ENCODE measurements around the gene HNRNPAB. TPM values are rescaled to one million over a fixed set of nuclear protein-coding genes. Genes with fewer than 3 reads are reported as not detected.

Gene HNRNPAB
- total RNA-seq, 1 experiment from 2014 or later, result 364 TPM

GRCh38 chr5:178202541-178202940, 1.8 kb upstream of the HNRNPAB start:
- no TSS peak for BruUV-seq (replicated peaks)
- Mint-ChIP-seq H3K27ac (ENCODE audit: low read depth, unreplicated experiment) (no peak overlapping the region), H3K4me1 (ENCODE audit: insufficient read depth, unreplicated experiment) (peaks cover 38% of the 10 kb centered on the region), H3K27me3 (ENCODE audit: insufficient read depth, unreplicated experiment) (no peaks in the 10 kb centered on the region), H3K4me3 (ENCODE audit: unreplicated experiment) (peak overlapping the region; percentile 25), H3K36me3 (ENCODE audit: insufficient read depth, unreplicated experiment) (peaks cover 35% of the 10 kb centered on the region), H3K9me3 (ENCODE audit: unreplicated experiment) (no peaks in the 10 kb centered on the region)
- no peak for DNase-seq (ENCODE audit: unreplicated experiment)
- POLR2A ChIA-PET, result interaction anchor here (0.6 to 1.2 kb wide), 3 partner anchors 13 to 1067 kb away, joined by 3 read pairs; no protein-coding TSS in a partner anchor
- CTCF ChIA-PET, result interaction anchor here (0.6 to 1.2 kb wide), 4 partner anchors 10 to 1556 kb away, joined by 3 to 5 read pairs (median 4); no protein-coding TSS in a partner anchor
- TF ChIP-seq CTCF (IDR thresholded peaks at IDR 0.05; ENCODE audit: unreplicated experiment), result no peak
- intact Hi-C loops (cut with micrococcal nuclease), result no loop called here

GRCh38 chr5:178203670-178204181, 607 bp upstream of the HNRNPAB start:
- Mint-ChIP-seq H3K9me3 (ENCODE audit: unreplicated experiment) (no peaks in the 10 kb centered on the region), H3K27ac (ENCODE audit: low read depth, unreplicated experiment) (peak overlapping the region; percentile 99), H3K4me1 (ENCODE audit: insufficient read depth, unreplicated experiment) (peaks cover 50% of the 10 kb centered on the region), H3K36me3 (ENCODE audit: insufficient read depth, unreplicated experiment) (peaks cover 46% of the 10 kb centered on the region), H3K27me3 (ENCODE audit: insufficient read depth, unreplicated experiment) (no peaks in the 10 kb centered on the region), H3K4me3 (ENCODE audit: unreplicated experiment) (peak overlapping the region; percentile 99)
- no peak for TF ChIP-seq CTCF (IDR thresholded peaks at IDR 0.05; ENCODE audit: unreplicated experiment)
- no peak for DNase-seq (ENCODE audit: unreplicated experiment)
- intact Hi-C loops (cut with micrococcal nuclease), result loop anchor here (2.0 kb wide), 1 partner anchor 29 kb away; the partner anchor contains the start of gene PHYKPL
- ChIA-PET POLR2A (interaction anchor here (0.6 to 4.9 kb wide), 23 partner anchors 10 to 1420 kb away, joined by 3 to 44 read pairs (median 5); partner anchors contain the start of genes HNRNPH1, NHP2 and PHYKPL), CTCF (interaction anchor here (0.6 kb wide), 1 partner anchor 142 kb away, joined by 3 read pairs; no protein-coding TSS in a partner anchor)
- BruUV-seq (replicated peaks), result TSS peak; percentile 62

GRCh38 chr5:178204935-178205748, 809 bp downstream of the HNRNPAB start:
- Mint-ChIP-seq H3K4me3 (ENCODE audit: unreplicated experiment) (peak overlapping the region; percentile 99), H3K27ac (ENCODE audit: low read depth, unreplicated experiment) (peak overlapping the region; percentile 99), H3K9me3 (ENCODE audit: unreplicated experiment) (no peaks in the 10 kb centered on the region), H3K36me3 (ENCODE audit: insufficient read depth, unreplicated experiment) (peaks cover 60% of the 10 kb centered on the region), H3K4me1 (ENCODE audit: insufficient read depth, unreplicated experiment) (peaks cover 42% of the 10 kb centered on the region), H3K27me3 (ENCODE audit: insufficient read depth, unreplicated experiment) (no peaks in the 10 kb centered on the region)
- TF ChIP-seq CTCF (IDR thresholded peaks at IDR 0.05; ENCODE audit: unreplicated experiment), result no peak
- POLR2A ChIA-PET, result interaction anchor here (0.6 to 4.9 kb wide), 33 partner anchors 8 to 1419 kb away, joined by 3 to 44 read pairs (median 5); partner anchors contain the start of genes HNRNPH1, NHP2 and PHYKPL
- intact Hi-C loops (cut with micrococcal nuclease), result loop anchor here (2.0 kb wide), 1 partner anchor 28 kb away; the partner anchor contains the start of gene PHYKPL
- no TSS peak for BruUV-seq (replicated peaks)
- CTCF ChIA-PET, result interaction anchor here (0.7 to 1.7 kb wide), 7 partner anchors 19 to 1354 kb away, joined by 3 to 5 read pairs (median 4); no protein-coding TSS in a partner anchor
- DNase-seq (ENCODE audit: unreplicated experiment), result peak; percentile 90

- peaks cover 40% of the 10 kb centered on the region for H3K4me1 Mint-ChIP-seq (ENCODE audit: insufficient read depth, unreplicated experiment)
- no peak for TF ChIP-seq CTCF (IDR thresholded peaks at IDR 0.05; ENCODE audit: unreplicated experiment)
- H3K27ac Mint-ChIP-seq (ENCODE audit: low read depth, unreplicated experiment), result peak overlapping the region; percentile 53
- H3K27me3 Mint-ChIP-seq (ENCODE audit: insufficient read depth, unreplicated experiment), result no peaks in the 10 kb centered on the region
- no peaks in the 10 kb centered on the region for H3K9me3 Mint-ChIP-seq (ENCODE audit: unreplicated experiment)
- H3K4me3 Mint-ChIP-seq (ENCODE audit: unreplicated experiment), result peak overlapping the region; percentile 99
- intact Hi-C loops (cut with micrococcal nuclease), result loop anchor here (2.0 kb wide), 1 partner anchor 27 kb away; the partner anchor contains the start of gene PHYKPL
- peaks cover 65% of the 10 kb centered on the region for H3K36me3 Mint-ChIP-seq (ENCODE audit: insufficient read depth, unreplicated experiment)
- no TSS peak for BruUV-seq (replicated peaks)
- POLR2A ChIA-PET, result interaction anchor here (0.6 to 4.9 kb wide), 11 partner anchors 8 to 425 kb away, joined by 3 to 44 read pairs (median 7); partner anchors contain the start of genes NHP2 and PHYKPL
- DNase-seq (ENCODE audit: unreplicated experiment), result no peak
- CTCF ChIA-PET, result interaction anchor here (0.6 to 1.7 kb wide), 6 partner anchors 19 to 367 kb away, joined by 3 to 5 read pairs (median 4); no protein-coding TSS in a partner anchor
Observed at GRCh38 chr5:178205749-178206047, 1.4 kb downstream of the HNRNPAB start.
